ENCODE results near the gene FIP1L1.

DNA sequence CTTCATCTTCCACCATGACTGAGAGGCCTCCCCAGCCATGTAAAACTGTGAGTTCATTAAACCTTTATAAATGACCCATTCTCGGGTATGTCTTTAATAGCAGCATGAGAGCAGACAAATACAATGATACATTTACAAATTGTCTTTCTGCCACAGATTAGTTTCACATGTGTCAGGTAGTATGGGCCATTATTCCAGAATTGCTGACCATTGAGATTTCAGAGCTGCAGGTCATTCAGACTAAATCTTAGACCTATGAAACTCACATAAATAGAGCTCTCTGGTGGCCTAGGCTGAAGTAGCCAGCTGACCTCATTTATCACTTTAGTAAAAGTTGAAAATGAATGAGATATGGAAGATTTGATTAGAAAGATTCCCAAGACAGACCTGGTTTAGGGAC lies 105.8 kb downstream of the FIP1L1 start:
- TF ChIP-seq TAF1 (IDR thresholded peaks at IDR 0.05; ENCODE audit: low read depth) (no peak), EZH2 (IDR thresholded peaks at IDR 0.05; ENCODE audit: borderline replicate concordance, insufficient read depth, low read length, poor library complexity, severe bottlenecking) (no peak), RAD21 (conservative IDR thresholded peaks at IDR 0.05) (no peak), MXI1 (conservative IDR thresholded peaks at IDR 0.05; ENCODE audit: poor library complexity, severe bottlenecking) (no peak), POLR2AphosphoS5 (IDR thresholded peaks at IDR 0.05) (no peak), EP300 (conservative IDR thresholded peaks at IDR 0.05; ENCODE audit: poor library complexity, severe bottlenecking) (no peak), SMC3 (conservative IDR thresholded peaks at IDR 0.05; ENCODE audit: poor library complexity) (no peak)
- TF ChIP-seq, protein P1, sequence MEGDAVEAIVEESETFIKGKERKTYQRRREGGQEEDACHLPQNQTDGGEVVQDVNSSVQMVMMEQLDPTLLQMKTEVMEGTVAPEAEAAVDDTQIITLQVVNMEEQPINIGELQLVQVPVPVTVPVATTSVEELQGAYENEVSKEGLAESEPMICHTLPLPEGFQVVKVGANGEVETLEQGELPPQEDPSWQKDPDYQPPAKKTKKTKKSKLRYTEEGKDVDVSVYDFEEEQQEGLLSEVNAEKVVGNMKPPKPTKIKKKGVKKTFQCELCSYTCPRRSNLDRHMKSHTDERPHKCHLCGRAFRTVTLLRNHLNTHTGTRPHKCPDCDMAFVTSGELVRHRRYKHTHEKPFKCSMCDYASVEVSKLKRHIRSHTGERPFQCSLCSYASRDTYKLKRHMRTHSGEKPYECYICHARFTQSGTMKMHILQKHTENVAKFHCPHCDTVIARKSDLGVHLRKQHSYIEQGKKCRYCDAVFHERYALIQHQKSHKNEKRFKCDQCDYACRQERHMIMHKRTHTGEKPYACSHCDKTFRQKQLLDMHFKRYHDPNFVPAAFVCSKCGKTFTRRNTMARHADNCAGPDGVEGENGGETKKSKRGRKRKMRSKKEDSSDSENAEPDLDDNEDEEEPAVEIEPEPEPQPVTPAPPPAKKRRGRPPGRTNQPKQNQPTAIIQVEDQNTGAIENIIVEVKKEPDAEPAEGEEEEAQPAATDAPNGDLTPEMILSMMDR (IDR thresholded peaks at IDR 0.05; ENCODE audit: poor library complexity, severe bottlenecking) = no peak
- TF ChIP-seq, protein P2, sequence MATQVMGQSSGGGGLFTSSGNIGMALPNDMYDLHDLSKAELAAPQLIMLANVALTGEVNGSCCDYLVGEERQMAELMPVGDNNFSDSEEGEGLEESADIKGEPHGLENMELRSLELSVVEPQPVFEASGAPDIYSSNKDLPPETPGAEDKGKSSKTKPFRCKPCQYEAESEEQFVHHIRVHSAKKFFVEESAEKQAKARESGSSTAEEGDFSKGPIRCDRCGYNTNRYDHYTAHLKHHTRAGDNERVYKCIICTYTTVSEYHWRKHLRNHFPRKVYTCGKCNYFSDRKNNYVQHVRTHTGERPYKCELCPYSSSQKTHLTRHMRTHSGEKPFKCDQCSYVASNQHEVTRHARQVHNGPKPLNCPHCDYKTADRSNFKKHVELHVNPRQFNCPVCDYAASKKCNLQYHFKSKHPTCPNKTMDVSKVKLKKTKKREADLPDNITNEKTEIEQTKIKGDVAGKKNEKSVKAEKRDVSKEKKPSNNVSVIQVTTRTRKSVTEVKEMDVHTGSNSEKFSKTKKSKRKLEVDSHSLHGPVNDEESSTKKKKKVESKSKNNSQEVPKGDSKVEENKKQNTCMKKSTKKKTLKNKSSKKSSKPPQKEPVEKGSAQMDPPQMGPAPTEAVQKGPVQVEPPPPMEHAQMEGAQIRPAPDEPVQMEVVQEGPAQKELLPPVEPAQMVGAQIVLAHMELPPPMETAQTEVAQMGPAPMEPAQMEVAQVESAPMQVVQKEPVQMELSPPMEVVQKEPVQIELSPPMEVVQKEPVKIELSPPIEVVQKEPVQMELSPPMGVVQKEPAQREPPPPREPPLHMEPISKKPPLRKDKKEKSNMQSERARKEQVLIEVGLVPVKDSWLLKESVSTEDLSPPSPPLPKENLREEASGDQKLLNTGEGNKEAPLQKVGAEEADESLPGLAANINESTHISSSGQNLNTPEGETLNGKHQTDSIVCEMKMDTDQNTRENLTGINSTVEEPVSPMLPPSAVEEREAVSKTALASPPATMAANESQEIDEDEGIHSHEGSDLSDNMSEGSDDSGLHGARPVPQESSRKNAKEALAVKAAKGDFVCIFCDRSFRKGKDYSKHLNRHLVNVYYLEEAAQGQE (IDR thresholded peaks at IDR 0.05; ENCODE audit: borderline replicate concordance) = no peak
